ENCODE data around the gene ILF3. TPM values are rescaled to one million over a fixed set of nuclear protein-coding genes. Genes with fewer than 3 reads are reported as not detected.

ILF3 gene
- polyA plus RNA-seq, 3 donors = 34.4 to 189 (median 48.1) TPM

GRCh38 chr19:10686193-10686592 is 32.0 kb downstream of the ILF3 start:
- Histone ChIP-seq H2AFZ (ENCODE audit: insufficient read depth, low read depth, low read length, poor library complexity, severe bottlenecking) (no peak overlapping the region), H3K36me3 (replicated peaks in 1 of 2; ENCODE audit: control insufficient read depth in 1 of 2, insufficient read depth in 2 of 2, low read length in 2 of 2) (peaks cover 99 to 100% of the 10 kb centered on the region in 2 donors), H3K79me2 (ENCODE audit: insufficient read depth, low read length) (peaks cover 10% of the 10 kb centered on the region), H3K9me3 (replicated peaks in 1 of 2; ENCODE audit: control insufficient read depth in 1 of 2, insufficient read depth in 1 of 2, low read length in 2 of 2) (no peaks in the 10 kb centered on the region), H4K20me1 (ENCODE audit: insufficient read depth, low read length) (peaks cover 46% of the 10 kb centered on the region), H3K27ac (ENCODE audit: low read depth in 1 of 2, low read length in 2 of 2) (no peak overlapping the region), H3K4me1 (ENCODE audit: control insufficient read depth in 1 of 2, insufficient read depth in 2 of 2, low read length in 2 of 2) (no peaks in the 10 kb centered on the region), H3K4me2 (replicated peaks; ENCODE audit: extremely low read depth, low read length, poor library complexity, severe bottlenecking) (no peak overlapping the region), H3K9ac (ENCODE audit: insufficient read depth, low read length, poor library complexity, severe bottlenecking) (no peak overlapping the region), H3K27me3 (ENCODE audit: control insufficient read depth in 2 of 2, insufficient read depth in 2 of 2, low read length in 2 of 2) (no peaks in the 10 kb centered on the region), H3K4me3 (replicated peaks in 1 of 3; ENCODE audit: low read depth in 2 of 3, low read length in 3 of 3) (no peak overlapping the region)
- no peak overlapping the region for H3K27ac Mint-ChIP-seq
- peaks cover 0 to 4% (median 0%) of the 10 kb centered on the region in 3 donors for H3K27me3 Mint-ChIP-seq (ENCODE audit: low read depth in 3 of 3)
- H3K9me3 Mint-ChIP-seq = no peaks in the 10 kb centered on the region
- no peaks in the 10 kb centered on the region for H3K4me1 Mint-ChIP-seq
- intact Hi-C loops (cut with micrococcal nuclease) = no loop called here
- 98% methylated on average over 9 of the region's 10 CpGs for WGBS (ENCODE audit: insufficient coverage)
- no peak for DNase-seq
- no peak overlapping the region for H3K4me3 Mint-ChIP-seq
- peaks cover 87 to 98% of the 10 kb centered on the region in 2 donors for H3K36me3 Mint-ChIP-seq
- TF ChIP-seq CTCF (IDR thresholded peaks at IDR 0.05) = no peak

GRCh38 chr19:10686661-10687517 is 32.7 kb downstream of the ILF3 start:
- no peak for TF ChIP-seq CTCF (IDR thresholded peaks at IDR 0.05)
- Mint-ChIP-seq H3K4me1 (no peaks in the 10 kb centered on the region), H3K36me3 (peaks cover 87 to 97% of the 10 kb centered on the region in 2 donors), H3K9me3 (no peaks in the 10 kb centered on the region), H3K4me3 (no peak overlapping the region), H3K27ac (peak overlapping the region in 1 of 7 donors; percentile 50), H3K27me3 (ENCODE audit: low read depth in 3 of 3) (peaks cover 0 to 4% (median 0%) of the 10 kb centered on the region in 3 donors)
- Histone ChIP-seq H3K79me2 (ENCODE audit: insufficient read depth, low read length) (peaks cover 10% of the 10 kb centered on the region), H3K9me3 (replicated peaks in 1 of 2; ENCODE audit: control insufficient read depth in 1 of 2, insufficient read depth in 1 of 2, low read length in 2 of 2) (no peaks in the 10 kb centered on the region), H3K9ac (ENCODE audit: insufficient read depth, low read length, poor library complexity, severe bottlenecking) (no peak overlapping the region), H3K4me1 (ENCODE audit: control insufficient read depth in 1 of 2, insufficient read depth in 2 of 2, low read length in 2 of 2) (no peaks in the 10 kb centered on the region), H3K4me2 (replicated peaks; ENCODE audit: extremely low read depth, low read length, poor library complexity, severe bottlenecking) (no peak overlapping the region), H3K4me3 (replicated peaks in 1 of 3; ENCODE audit: low read depth in 2 of 3, low read length in 3 of 3) (no peak overlapping the region), H4K20me1 (ENCODE audit: insufficient read depth, low read length) (peaks cover 49% of the 10 kb centered on the region), H3K36me3 (replicated peaks in 1 of 2; ENCODE audit: control insufficient read depth in 1 of 2, insufficient read depth in 2 of 2, low read length in 2 of 2) (peaks cover 99 to 100% of the 10 kb centered on the region in 2 donors), H2AFZ (ENCODE audit: insufficient read depth, low read depth, low read length, poor library complexity, severe bottlenecking) (no peak overlapping the region), H3K27me3 (ENCODE audit: control insufficient read depth in 2 of 2, insufficient read depth in 2 of 2, low read length in 2 of 2) (no peaks in the 10 kb centered on the region), H3K27ac (ENCODE audit: low read depth in 1 of 2, low read length in 2 of 2) (no peak overlapping the region)
- intact Hi-C loops (cut with micrococcal nuclease) = no loop called here
- 92% methylated on average over 23 of the region's 31 CpGs for WGBS (ENCODE audit: insufficient coverage)
- no peak for DNase-seq
